NB4 (cell line): Measurements from ENCODE around the gene AFAP1.

ENCODE experiments used
- DNase-seq: peaks from one replicate; pipeline ENCODE4 v3.0.0; 2010; ENCODE audit warnings: low read depth
- H3K4me3 ChIP-seq: one replicate; pipeline ENCODE4 v1.5.1; 2011; ENCODE audit warnings: mild to moderate bottlenecking, low read depth, low read length, moderate library complexity
- CTCF ChIP-seq: IDR thresholded peaks from one replicate; pipeline ENCODE4 v1.5.1; 2012; ENCODE audit warnings: low read depth, low read length
- MAX ChIP-seq: IDR thresholded peaks from 2 replicates; pipeline ENCODE4 v1.6.1; 2011; ENCODE audit warnings: low read depth, low read length
- MYC ChIP-seq: IDR thresholded peaks from 2 replicates; pipeline ENCODE4 v1.6.1; 2011; ENCODE audit warnings: low read depth, low read length
- POLR2A ChIP-seq: IDR thresholded peaks from 2 replicates; pipeline ENCODE4 v1.6.1; 2011; ENCODE audit warnings: mild to moderate bottlenecking; ENCODE audit not compliant: insufficient read length; ENCODE audit errors: extremely low read depth

The AFAP1 gene

GRCh38 chr4:7933651-7934510 lies 5.8 kb downstream of the AFAP1 start:
- TF ChIP-seq POLR2A, result no peak
- no peak for TF ChIP-seq MAX
- TF ChIP-seq CTCF, result no peak
- no peak for TF ChIP-seq MYC
- DNase-seq, result no peak
- H3K4me3 ChIP-seq, result no peak overlapping the region

GRCh38 chr4:7932287-7932686 lies 7.4 kb downstream of the AFAP1 start:
- TF ChIP-seq MYC, result no peak
- TF ChIP-seq POLR2A, result no peak
- no peak for TF ChIP-seq MAX
- no peak for TF ChIP-seq CTCF
- no peak overlapping the region for H3K4me3 ChIP-seq
- DNase-seq, result no peak

GRCh38 chr4:7929118-7929951 lies 10.3 kb downstream of the AFAP1 start:
- DNase-seq, result no peak
- TF ChIP-seq POLR2A, result no peak
- no peak for TF ChIP-seq MYC
- TF ChIP-seq MAX, result no peak
- no peak for TF ChIP-seq CTCF
- no peak overlapping the region for H3K4me3 ChIP-seq

GRCh38 chr4:7928711-7929110 lies 10.9 kb downstream of the AFAP1 start:
- TF ChIP-seq CTCF, result no peak
- no peak for TF ChIP-seq MYC
- TF ChIP-seq MAX, result no peak
- no peak for TF ChIP-seq POLR2A
- no peak overlapping the region for H3K4me3 ChIP-seq
- no peak for DNase-seq

GRCh38 chr4:7926822-7927221 lies 12.8 kb downstream of the AFAP1 start:
- no peak for DNase-seq
- no peak for TF ChIP-seq CTCF
- TF ChIP-seq MYC, result no peak
- no peak for TF ChIP-seq POLR2A
- TF ChIP-seq MAX, result no peak
- H3K4me3 ChIP-seq, result no peak overlapping the region
